Muscle layer of colon (tissue), 2 donors: ENCODE data around the gene ELP5.

Experiments
- H3K27ac ChIP-seq: one replicate; pipeline ENCODE4 v1.7.0; 2013; ENCODE audit warnings: low read depth, mild to moderate bottlenecking, low read length, moderate library complexity
- H3K27me3 ChIP-seq, 2 donors: one replicate each; pipeline ENCODE4 v1.7.0; 2013; ENCODE audit warnings: low read length in 2 of 2, mild to moderate bottlenecking in 2 of 2; ENCODE audit not compliant: insufficient read depth in 2 of 2, control insufficient read depth in 1 of 2
- H3K36me3 ChIP-seq: one replicate; pipeline ENCODE4 v1.7.0; 2013; ENCODE audit warnings: mild to moderate bottlenecking, low read length; ENCODE audit not compliant: insufficient read depth
- H3K4me1 ChIP-seq: one replicate; pipeline ENCODE4 v1.7.0; 2013; ENCODE audit warnings: mild to moderate bottlenecking, low read length; ENCODE audit not compliant: insufficient read depth
- H3K4me3 ChIP-seq, 2 donors: one replicate each; pipeline ENCODE4 v1.7.0; 2013; ENCODE audit warnings: low read length in 2 of 2, low read depth in 1 of 2, mild to moderate bottlenecking in 1 of 2, moderate library complexity in 1 of 2
- H3K9ac ChIP-seq: one replicate; pipeline ENCODE4 v1.7.0; 2013; ENCODE audit warnings: low read length
- H3K9me3 ChIP-seq: one replicate; pipeline ENCODE4 v1.7.0; 2013; ENCODE audit warnings: mild to moderate bottlenecking, low read length
- donor health status: abdominal sarcoma.
- donor health status: Adenocarcinoma of cecum.

Gene ELP5, protein sequence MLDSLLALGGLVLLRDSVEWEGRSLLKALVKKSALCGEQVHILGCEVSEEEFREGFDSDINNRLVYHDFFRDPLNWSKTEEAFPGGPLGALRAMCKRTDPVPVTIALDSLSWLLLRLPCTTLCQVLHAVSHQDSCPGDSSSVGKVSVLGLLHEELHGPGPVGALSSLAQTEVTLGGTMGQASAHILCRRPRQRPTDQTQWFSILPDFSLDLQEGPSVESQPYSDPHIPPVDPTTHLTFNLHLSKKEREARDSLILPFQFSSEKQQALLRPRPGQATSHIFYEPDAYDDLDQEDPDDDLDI

DNA sequence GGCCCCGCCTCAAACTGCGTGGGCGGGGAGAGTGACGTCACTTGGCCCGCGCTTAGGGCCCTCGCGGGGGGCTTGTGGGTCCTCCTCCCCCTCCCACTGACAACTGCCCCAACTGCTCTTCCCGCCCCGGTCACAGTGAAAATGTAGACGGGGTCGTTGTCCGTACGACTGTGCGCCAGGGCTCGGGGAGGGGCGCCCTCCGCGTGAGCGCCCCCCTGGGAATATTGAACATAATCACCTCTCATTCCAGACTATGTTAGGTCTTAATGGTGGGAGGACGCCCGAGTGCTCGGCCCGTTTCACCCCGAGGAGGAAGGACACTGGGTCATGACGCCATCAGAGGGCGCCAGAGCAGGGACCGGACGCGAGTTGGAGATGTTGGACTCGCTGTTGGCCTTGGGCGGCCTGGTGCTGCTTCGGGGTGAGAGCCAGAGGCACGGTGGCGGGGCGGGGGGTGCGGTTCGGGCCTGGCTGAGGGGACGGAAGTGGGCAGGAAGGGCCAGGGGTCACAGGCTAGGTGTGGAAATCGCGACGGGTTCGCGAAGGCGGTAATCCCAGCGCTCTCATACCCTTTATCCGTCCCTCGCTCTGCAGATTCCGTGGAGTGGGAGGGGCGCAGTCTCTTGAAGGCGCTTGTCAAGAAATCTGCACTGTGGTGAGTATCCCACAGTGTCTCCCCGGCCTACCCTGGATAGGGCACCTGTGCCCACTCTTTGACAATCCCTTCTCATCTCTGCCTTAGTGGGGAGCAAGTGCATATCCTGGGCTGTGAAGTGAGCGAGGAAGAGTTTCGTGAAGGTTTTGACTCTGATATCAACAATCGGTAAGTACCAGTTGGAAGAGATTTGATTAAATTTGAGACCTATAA, at the start of gene ELP5:
Gene ELP5 (plus strand): TSS at position 40 of the 868 bp plus-strand sequence. CDS start 336 bp downstream, at position 376.
- peaks cover 24% of the 10 kb centered on the region for H3K36me3 ChIP-seq
- peak within 1 kb of the TSS; percentile 79 to 83 for H3K4me3 ChIP-seq
- H3K9ac ChIP-seq, result peak within 1 kb of the TSS; percentile 91
- peaks cover 31% of the 10 kb centered on the region for H3K4me1 ChIP-seq
- H3K27me3 ChIP-seq, result no peaks in the 10 kb centered on the region
- H3K9me3 ChIP-seq, result no peaks in the 10 kb centered on the region
- H3K27ac ChIP-seq, result peak within 1 kb of the TSS; percentile 92

DNA sequence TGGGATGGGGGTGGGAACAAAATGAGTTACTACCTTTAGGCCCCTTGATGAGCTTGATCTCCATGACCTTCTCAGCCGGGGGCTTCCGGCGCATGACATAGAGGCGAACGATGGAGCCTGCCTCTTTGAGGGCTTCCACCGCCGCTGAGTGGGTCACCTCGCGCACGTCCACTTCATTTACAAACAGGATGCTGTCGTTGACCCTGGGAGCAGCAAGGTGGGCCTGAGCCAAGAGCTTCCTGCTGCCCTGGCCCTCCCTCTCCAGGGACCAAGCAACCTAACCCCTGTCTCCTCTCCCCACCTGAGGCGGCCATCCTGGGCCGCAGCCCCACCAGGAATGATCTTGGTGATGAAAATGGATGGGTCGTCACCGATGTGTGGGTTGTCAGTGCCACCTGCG, 48.6 kb upstream of the ELP5 start:
- H3K9me3 ChIP-seq, result no peaks in the 10 kb centered on the region
- no peaks in the 10 kb centered on the region for H3K27me3 ChIP-seq
- H3K4me3 ChIP-seq, result no peak overlapping the region
- no peak overlapping the region for H3K27ac ChIP-seq
- H3K9ac ChIP-seq, result no peak overlapping the region
- H3K36me3 ChIP-seq, result peaks cover 18% of the 10 kb centered on the region
- peaks cover 14% of the 10 kb centered on the region for H3K4me1 ChIP-seq

DNA sequence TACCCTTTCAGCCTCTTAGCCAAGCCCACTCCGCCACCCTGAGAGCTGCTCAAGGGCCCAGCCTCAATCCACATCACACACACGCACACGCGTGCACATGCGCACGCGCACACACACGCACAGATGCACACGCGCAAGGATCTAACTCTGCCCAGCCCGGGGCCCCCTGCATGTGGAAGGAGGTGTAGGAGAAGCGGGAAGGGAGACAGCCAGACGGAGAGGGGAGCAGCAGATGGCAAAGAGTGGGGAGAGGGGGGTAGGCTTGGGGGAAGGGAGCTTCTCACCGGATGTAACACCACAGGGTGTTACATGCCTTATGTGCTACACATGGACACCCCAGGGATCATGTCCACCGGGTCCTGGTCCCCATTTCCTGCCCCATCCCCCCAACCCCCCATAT, 47.7 kb upstream of the ELP5 start:
- peak overlapping the region; percentile 57 for H3K9ac ChIP-seq
- H3K27ac ChIP-seq, result peak overlapping the region; percentile 52
- H3K9me3 ChIP-seq, result no peaks in the 10 kb centered on the region
- no peaks in the 10 kb centered on the region for H3K27me3 ChIP-seq
- H3K4me3 ChIP-seq, result peak overlapping the region; percentile 56 to 65
- peaks cover 14% of the 10 kb centered on the region for H3K4me1 ChIP-seq
- H3K36me3 ChIP-seq, result peaks cover 18% of the 10 kb centered on the region

DNA sequence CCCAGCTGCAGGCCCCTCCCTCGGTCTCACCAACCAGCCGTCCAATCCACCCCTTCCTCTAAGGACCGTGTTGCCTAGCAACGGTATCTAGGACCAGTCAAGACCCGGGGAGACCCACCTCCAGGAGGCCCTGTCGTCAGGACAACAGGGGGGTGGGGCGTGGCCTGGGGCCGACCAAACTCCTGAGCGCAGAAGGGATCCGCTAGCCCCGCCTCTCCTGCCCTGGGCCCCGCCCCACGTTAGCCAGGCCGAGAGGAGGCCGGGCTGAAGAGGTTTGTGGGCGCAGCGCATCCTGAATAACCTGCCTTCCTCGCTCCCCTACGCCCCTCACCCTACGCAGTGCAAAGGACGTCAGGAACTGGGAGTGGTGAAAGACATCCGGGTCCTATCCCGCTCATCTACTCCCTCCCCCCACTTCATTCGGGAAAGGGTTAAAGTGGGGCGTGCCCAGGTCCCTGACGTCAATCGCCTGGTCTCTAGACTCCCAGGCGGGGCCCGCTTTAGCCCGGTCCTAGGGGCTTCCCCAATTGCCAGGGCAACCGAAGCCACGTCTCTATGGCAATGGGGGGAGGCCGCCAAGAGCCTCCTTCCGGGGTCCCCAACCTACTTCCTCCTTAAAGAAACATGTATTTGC, 47.1 kb upstream of the ELP5 start:
- Histone ChIP-seq H3K4me1 (peaks cover 14% of the 10 kb centered on the region), H3K27ac (peak overlapping the region; percentile 52), H3K9ac (peak overlapping the region; percentile 57), H3K4me3 (peak overlapping the region; percentile 56 to 65), H3K36me3 (peaks cover 18% of the 10 kb centered on the region), H3K27me3 (no peaks in the 10 kb centered on the region), H3K9me3 (no peaks in the 10 kb centered on the region)

DNA sequence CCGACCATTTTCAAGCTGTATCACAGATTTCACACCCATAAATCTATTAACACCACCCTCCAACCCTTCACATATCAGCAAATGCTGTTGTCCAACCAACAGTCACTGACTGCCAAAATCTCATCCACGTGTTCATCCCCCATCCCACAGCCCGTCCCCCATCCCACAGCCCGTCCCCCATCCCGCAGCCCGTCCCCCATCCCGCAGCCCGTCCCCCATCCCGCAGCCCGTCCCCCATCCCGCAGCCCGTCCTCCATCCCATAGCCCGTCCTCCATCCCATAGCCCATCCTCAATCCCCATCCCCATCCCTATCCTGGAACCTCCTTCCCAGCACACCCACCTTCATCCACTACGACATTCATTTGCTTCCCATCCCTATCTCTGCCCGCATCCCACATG, 46.5 kb upstream of the ELP5 start:
- Histone ChIP-seq H3K4me1 (peaks cover 14% of the 10 kb centered on the region), H3K27me3 (no peaks in the 10 kb centered on the region), H3K27ac (peak overlapping the region; percentile 52), H3K9me3 (no peaks in the 10 kb centered on the region), H3K9ac (peak overlapping the region; percentile 57), H3K36me3 (peaks cover 18% of the 10 kb centered on the region), H3K4me3 (peak overlapping the region; percentile 56 to 65)

DNA sequence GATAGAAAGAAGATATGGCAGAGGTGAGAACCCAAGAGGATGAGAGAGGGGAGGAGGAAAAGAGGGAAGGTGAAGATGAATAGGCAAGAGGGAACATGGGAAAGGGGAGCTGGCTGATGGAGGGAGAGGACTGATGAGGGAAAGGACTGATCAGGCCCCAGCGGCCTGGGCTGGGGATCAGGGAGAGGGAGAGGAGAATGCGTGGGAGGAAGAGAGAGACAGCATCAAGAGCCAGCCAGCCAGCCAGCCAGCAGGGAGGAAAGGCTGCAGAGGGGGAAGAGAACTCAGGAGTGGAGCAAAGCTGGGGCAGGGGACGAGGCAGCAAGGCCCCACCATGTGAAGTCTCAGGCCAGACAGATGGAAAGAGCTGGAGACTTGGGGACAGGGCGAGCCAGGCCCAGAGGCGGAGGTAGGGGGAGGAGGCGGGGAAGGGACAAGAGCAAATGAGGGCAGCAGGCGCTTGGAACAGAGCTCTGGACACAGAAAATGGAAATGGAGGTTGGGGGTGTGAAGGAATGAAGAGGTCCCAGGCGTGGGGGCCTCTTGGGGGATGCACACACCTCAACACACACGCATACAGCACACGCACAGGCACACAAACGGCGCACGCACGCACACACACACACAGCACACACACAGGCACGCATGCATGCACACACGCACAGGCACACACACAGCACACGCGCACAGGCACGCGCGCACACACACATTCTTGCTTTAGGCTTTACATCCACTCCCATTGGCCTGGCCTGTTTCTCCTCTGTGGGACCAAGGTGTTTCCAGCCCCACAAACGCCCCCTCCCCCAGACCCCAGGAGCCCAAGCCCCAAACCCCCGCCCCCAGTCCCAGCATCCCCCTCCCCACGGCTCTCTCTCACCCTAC, 44.7 kb upstream of the ELP5 start:
- Histone ChIP-seq H3K27me3 (no peaks in the 10 kb centered on the region), H3K4me1 (peaks cover 21% of the 10 kb centered on the region), H3K4me3 (no peak overlapping the region), H3K9ac (no peak overlapping the region), H3K36me3 (peaks cover 15% of the 10 kb centered on the region), H3K27ac (no peak overlapping the region), H3K9me3 (no peaks in the 10 kb centered on the region)

DNA sequence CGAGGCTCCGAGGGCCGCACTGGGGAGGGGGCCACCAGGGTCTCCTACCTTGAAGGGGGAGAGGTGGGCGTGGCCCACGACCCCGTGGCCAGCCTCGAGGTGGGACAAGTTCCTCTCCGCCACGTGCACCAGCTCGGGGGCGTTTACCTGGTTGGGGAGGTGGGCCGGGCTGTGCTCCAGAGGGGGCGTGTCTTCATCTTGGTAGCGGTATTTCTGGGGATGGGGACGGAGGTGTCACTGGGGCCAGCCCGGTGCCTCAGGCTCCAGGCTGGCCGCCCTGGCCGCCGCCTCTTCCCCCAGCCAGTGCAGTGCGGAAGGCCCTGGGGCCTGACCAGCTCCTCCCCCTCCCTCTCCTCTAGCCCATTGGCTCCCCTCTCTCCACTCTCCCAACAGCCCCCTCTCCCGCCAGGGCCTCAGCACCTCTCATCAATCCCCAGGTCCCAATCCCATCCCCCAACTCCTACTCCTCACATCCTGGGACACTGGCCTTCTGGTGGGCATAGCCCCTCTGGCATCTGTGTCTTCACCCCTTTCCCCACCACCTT, 43.9 kb upstream of the ELP5 start:
- H3K4me1 ChIP-seq, result peaks cover 23% of the 10 kb centered on the region
- H3K9me3 ChIP-seq, result no peaks in the 10 kb centered on the region
- H3K27ac ChIP-seq, result no peak overlapping the region
- H3K9ac ChIP-seq, result no peak overlapping the region
- no peak overlapping the region for H3K4me3 ChIP-seq
- no peaks in the 10 kb centered on the region for H3K27me3 ChIP-seq
- H3K36me3 ChIP-seq, result peaks cover 8% of the 10 kb centered on the region

DNA sequence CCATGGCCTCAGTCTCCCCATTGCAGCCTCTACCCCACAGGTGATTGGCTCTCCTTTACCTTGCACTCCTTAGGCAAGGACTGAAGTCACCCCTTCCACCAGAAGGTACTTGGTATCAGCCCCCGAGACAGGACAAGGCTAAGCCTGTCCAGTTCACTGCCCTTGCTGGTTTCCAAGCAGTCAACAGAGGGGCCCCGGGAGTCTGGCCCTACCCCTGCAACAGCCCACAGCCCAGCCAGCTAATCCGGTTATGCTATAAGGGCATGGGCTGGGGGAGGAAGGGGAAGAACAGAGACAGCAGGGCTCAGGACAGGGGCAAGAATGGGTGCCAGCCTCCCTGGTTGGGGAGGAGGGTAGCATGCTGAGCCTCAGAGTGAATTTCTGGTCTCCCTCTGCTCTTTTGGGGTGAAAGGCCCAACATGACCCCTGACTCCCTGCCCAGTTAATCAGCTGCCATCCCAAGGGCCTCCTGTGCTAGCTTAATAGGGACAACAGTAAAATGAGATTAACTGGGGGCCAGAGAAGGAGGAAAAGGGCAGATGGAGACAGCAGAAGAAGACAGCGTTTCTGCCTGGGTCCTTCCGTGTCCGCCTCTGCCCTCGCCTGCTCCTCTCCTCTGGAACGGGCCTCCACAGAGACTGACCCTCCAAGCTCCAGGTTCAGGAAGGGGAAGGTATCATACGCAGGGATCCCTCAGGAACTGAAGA, 43.1 kb upstream of the ELP5 start:
- Histone ChIP-seq H3K36me3 (no peaks in the 10 kb centered on the region), H3K4me3 (no peak overlapping the region), H3K27ac (no peak overlapping the region), H3K27me3 (no peaks in the 10 kb centered on the region), H3K4me1 (peaks cover 30% of the 10 kb centered on the region), H3K9me3 (no peaks in the 10 kb centered on the region), H3K9ac (no peak overlapping the region)

DNA sequence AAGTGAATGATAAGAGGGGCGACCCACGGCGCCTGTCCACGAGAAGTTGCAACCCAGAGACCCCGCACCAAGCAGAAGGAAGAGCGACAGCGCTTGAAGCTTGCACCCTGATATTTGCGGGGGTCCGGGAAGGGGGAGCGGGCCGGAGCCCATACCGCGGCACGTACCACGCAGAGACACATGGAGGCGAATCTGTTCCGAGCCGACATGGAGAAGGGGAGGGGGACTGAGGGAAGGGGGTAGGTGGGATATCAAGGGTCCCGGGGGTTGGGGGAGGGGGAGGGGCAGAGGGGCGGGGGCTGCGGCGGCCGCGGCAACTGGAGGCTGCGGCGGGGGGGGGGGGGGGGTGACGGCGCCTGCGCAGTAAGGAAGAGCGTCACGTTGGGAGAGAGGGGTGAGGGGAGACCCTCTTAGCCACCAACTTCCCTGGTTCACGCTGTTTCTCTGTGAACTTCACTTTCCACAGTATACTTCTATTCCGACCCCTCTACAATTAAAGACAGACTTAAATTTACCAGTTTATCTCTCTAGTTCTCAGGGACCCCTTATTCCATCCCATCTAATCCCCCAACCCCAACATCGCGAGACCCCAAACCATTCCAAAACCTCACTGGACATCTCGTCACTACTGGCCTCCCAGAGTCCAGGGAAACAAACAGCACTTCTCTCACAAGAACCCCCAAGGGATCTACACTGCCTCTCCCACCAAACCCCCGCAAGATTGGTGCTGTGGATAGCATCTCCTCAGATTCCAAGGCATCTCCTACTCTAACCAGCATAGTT, 40.3 kb upstream of the ELP5 start:
- no peak overlapping the region for H3K4me3 ChIP-seq
- no peak overlapping the region for H3K27ac ChIP-seq
- H3K36me3 ChIP-seq, result no peaks in the 10 kb centered on the region
- no peaks in the 10 kb centered on the region for H3K9me3 ChIP-seq
- H3K27me3 ChIP-seq, result no peaks in the 10 kb centered on the region
- H3K9ac ChIP-seq, result no peak overlapping the region
- H3K4me1 ChIP-seq, result peaks cover 33% of the 10 kb centered on the region

DNA sequence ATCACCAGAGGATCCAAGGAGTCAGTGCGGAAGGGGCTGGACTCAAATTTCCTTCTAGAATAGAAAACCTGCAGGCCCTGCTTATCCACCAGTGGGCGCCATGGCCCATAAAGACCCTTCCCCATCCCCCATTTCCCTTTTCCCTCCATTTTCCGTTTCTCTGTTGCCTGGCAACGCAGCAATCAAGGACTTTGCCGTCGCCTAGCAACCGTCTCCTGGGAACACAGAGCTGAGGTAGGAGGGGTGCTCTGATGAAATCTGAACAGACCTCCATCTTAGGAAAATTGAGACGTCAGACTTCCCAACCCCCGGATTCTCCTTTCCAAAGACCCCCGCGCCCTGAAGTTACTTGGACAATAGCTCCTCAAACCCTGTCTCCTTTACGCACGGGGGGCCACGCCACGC, 38.1 kb upstream of the ELP5 start:
- Histone ChIP-seq H3K27me3 (no peaks in the 10 kb centered on the region), H3K9me3 (no peaks in the 10 kb centered on the region), H3K9ac (no peak overlapping the region), H3K27ac (no peak overlapping the region), H3K4me1 (peaks cover 45% of the 10 kb centered on the region), H3K36me3 (no peaks in the 10 kb centered on the region), H3K4me3 (peak overlapping the region; percentile 39 to 85)
